ENCODE results near the gene VTI1A. TPM values are rescaled to one million over a fixed set of nuclear protein-coding genes. Genes with fewer than 3 reads are reported as not detected.

The VTI1A gene
- total and polyA plus RNA-seq, 4 donors: 5.5 to 26.9 (median 13.1) TPM

- Histone ChIP-seq H3K27ac (ENCODE audit: low read depth in 1 of 2, low read length in 2 of 2) (no peak overlapping the region), H3K9ac (ENCODE audit: low read depth in 1 of 2, low read length in 2 of 2) (no peak overlapping the region), H3K36me3 (ENCODE audit: control insufficient read depth in 4 of 4, insufficient read depth in 3 of 4, low read depth in 1 of 4, low read length in 3 of 4) (no peaks in the 10 kb centered on the region), H3K4me1 (ENCODE audit: control insufficient read depth in 4 of 4, insufficient read depth in 4 of 4, low read length in 3 of 4) (peaks cover 2 to 14% (median 11%) of the 10 kb centered on the region in 4 donors), H3K4me3 (ENCODE audit: low read depth in 1 of 3, low read length in 3 of 3) (no peak overlapping the region), H3K27me3 (ENCODE audit: control insufficient read depth in 4 of 4, insufficient read depth in 4 of 4, low read length in 3 of 4) (no peaks in the 10 kb centered on the region), H3K9me3 (ENCODE audit: control insufficient read depth in 4 of 4, low read length in 3 of 4) (no peaks in the 10 kb centered on the region)
- DNase-seq (ENCODE audit: low spot score): no peak
- WGBS: 92% methylated on average over 4 of the region's 4 CpGs
- TF ChIP-seq GABPA (IDR thresholded peaks at IDR 0.05 in 1 of 2, conservative IDR thresholded peaks at IDR 0.05 in 1 of 2): no peak
- TF ChIP-seq FOXA2 (IDR thresholded peaks at IDR 0.05): no peak
- no peak for TF ChIP-seq CTCF (IDR thresholded peaks at IDR 0.05; ENCODE audit: low read depth, low read length, missing input control)
- no peak for TF ChIP-seq YY1 (IDR thresholded peaks at IDR 0.05)
- TF ChIP-seq ZBTB33 (IDR thresholded peaks at IDR 0.05): no peak
- TF ChIP-seq HNF4A (conservative IDR thresholded peaks at IDR 0.05): no peak
Measured at GRCh38 chr10:112855134-112855533, 408.1 kb downstream of the VTI1A start.

GRCh38 chr10:112857493-112857892 is 410.5 kb downstream of the VTI1A start:
- H3K36me3 ChIP-seq (ENCODE audit: control insufficient read depth in 4 of 4, insufficient read depth in 3 of 4, low read depth in 1 of 4, low read length in 3 of 4): no peaks in the 10 kb centered on the region
- H3K27ac ChIP-seq (ENCODE audit: low read depth in 1 of 2, low read length in 2 of 2): no peak overlapping the region
- H3K9me3 ChIP-seq (ENCODE audit: control insufficient read depth in 4 of 4, low read length in 3 of 4): no peaks in the 10 kb centered on the region
- no peak for DNase-seq (ENCODE audit: low spot score)
- H3K27me3 ChIP-seq (ENCODE audit: control insufficient read depth in 4 of 4, insufficient read depth in 4 of 4, low read length in 3 of 4): no peaks in the 10 kb centered on the region
- peaks cover under 1 to 5% (median 2%) of the 10 kb centered on the region in 4 donors for H3K4me1 ChIP-seq (ENCODE audit: control insufficient read depth in 4 of 4, insufficient read depth in 4 of 4, low read length in 3 of 4)
- TF ChIP-seq CTCF (IDR thresholded peaks at IDR 0.05; ENCODE audit: low read depth, low read length, missing input control) (no peak), HNF4A (conservative IDR thresholded peaks at IDR 0.05) (no peak), HNF4G (IDR thresholded peaks at IDR 0.05) (no peak), GABPA (IDR thresholded peaks at IDR 0.05 in 1 of 2, conservative IDR thresholded peaks at IDR 0.05 in 1 of 2) (no peak), TAF1 (conservative IDR thresholded peaks at IDR 0.05) (no peak)
- H3K4me3 ChIP-seq (ENCODE audit: low read depth in 1 of 3, low read length in 3 of 3): no peak overlapping the region
- 93% methylated on average over 5 of the region's 5 CpGs for WGBS
- H3K9ac ChIP-seq (ENCODE audit: low read depth in 1 of 2, low read length in 2 of 2): no peak overlapping the region

- no peak overlapping the region for H3K27ac ChIP-seq (ENCODE audit: low read depth in 1 of 2, low read length in 2 of 2)
- 78% methylated on average over 10 of the region's 10 CpGs for WGBS
- H3K4me1 ChIP-seq (ENCODE audit: control insufficient read depth in 4 of 4, insufficient read depth in 4 of 4, low read length in 3 of 4): no peaks in the 10 kb centered on the region
- no peak for DNase-seq (ENCODE audit: low spot score)
- H3K27me3 ChIP-seq (ENCODE audit: control insufficient read depth in 4 of 4, insufficient read depth in 4 of 4, low read length in 3 of 4): no peaks in the 10 kb centered on the region
- no peaks in the 10 kb centered on the region for H3K36me3 ChIP-seq (ENCODE audit: control insufficient read depth in 4 of 4, insufficient read depth in 3 of 4, low read depth in 1 of 4, low read length in 3 of 4)
- H3K9ac ChIP-seq (ENCODE audit: low read depth in 1 of 2, low read length in 2 of 2): no peak overlapping the region
- no peak overlapping the region for H3K4me3 ChIP-seq (ENCODE audit: low read depth in 1 of 3, low read length in 3 of 3)
- peaks cover under 1 to 2% (median 1%) of the 10 kb centered on the region in 4 donors for H3K9me3 ChIP-seq (ENCODE audit: control insufficient read depth in 4 of 4, low read length in 3 of 4)
- TF ChIP-seq NR2F2 (IDR thresholded peaks at IDR 0.05) (no peak), TAF1 (conservative IDR thresholded peaks at IDR 0.05) (no peak), RXRA (IDR thresholded peaks at IDR 0.05) (peak in 1 of 2 donors; percentile 9), JUND (IDR thresholded peaks at IDR 0.05) (no peak)
Measured at GRCh38 chr10:112858986-112859651, 412.1 kb downstream of the VTI1A start.

All from liver (tissue), 9 donors.